Liver (tissue), 9 donors: ENCODE results near the gene RARB. TPM values are rescaled to one million over a fixed set of nuclear protein-coding genes. Genes with fewer than 3 reads are reported as not detected.

ENCODE experiments used
- DNase-seq: peaks from one replicate; pipeline ENCODE4 v3.0.0-alpha.2; 2017; ENCODE audit warnings: low spot score
- H3K27ac ChIP-seq, 2 donors: one replicate each; pipeline ENCODE4 v1.7.0; 2013; ENCODE audit warnings: inconsistent platforms in 2 of 2, low read length in 2 of 2, control low read depth in 1 of 2, low read depth in 1 of 2, mild to moderate bottlenecking in 1 of 2
- H3K27me3 ChIP-seq, 4 donors: one replicate each; pipeline versions ENCODE4 v1.6.1 to v1.7.0; 2013; ENCODE audit warnings: low read length in 3 of 4, inconsistent platforms in 1 of 4, mild to moderate bottlenecking in 1 of 4, moderate library complexity in 1 of 4; ENCODE audit not compliant: control insufficient read depth in 4 of 4, insufficient read depth in 4 of 4
- H3K36me3 ChIP-seq, 4 donors: one replicate each; pipeline versions ENCODE4 v1.6.1 to v1.7.0; 2013; ENCODE audit warnings: low read length in 3 of 4, mild to moderate bottlenecking in 3 of 4, low read depth in 1 of 4, moderate library complexity in 1 of 4; ENCODE audit not compliant: control insufficient read depth in 4 of 4, insufficient read depth in 3 of 4
- H3K4me1 ChIP-seq, 4 donors: one replicate each; pipeline versions ENCODE4 v1.6.1 to v1.7.0; 2013; ENCODE audit warnings: low read length in 3 of 4, mild to moderate bottlenecking in 3 of 4, moderate library complexity in 1 of 4; ENCODE audit not compliant: control insufficient read depth in 4 of 4, insufficient read depth in 4 of 4
- H3K4me3 ChIP-seq, 3 donors: one replicate each; pipeline versions ENCODE4 v1.6.1 to v1.7.0; 2013; ENCODE audit warnings: low read length in 3 of 3, control low read depth in 1 of 3, low read depth in 1 of 3, mild to moderate bottlenecking in 1 of 3
- H3K9ac ChIP-seq, 2 donors: one replicate each; pipeline ENCODE4 v1.7.0; 2013; ENCODE audit warnings: low read length in 2 of 2, mild to moderate bottlenecking in 2 of 2, moderate library complexity in 2 of 2, control low read depth in 1 of 2, low read depth in 1 of 2
- H3K9me3 ChIP-seq, 4 donors: one replicate each; pipeline versions ENCODE4 v1.6.1 to v1.7.0; 2013; ENCODE audit warnings: low read length in 3 of 4; ENCODE audit not compliant: control insufficient read depth in 4 of 4
- EGR1 ChIP-seq, 2 donors: IDR thresholded peaks; 2 replicates each; pipeline ENCODE4 v1.6.1; 2016 to 2018; ENCODE audit warnings: antibody characterized with exemption in 2 of 2, low read depth in 2 of 2
- FOXA1 ChIP-seq: IDR thresholded peaks from 2 replicates; pipeline ENCODE4 v1.6.1; 2016; ENCODE audit warnings: antibody characterized with exemption
- HNF4A ChIP-seq, 2 donors: conservative IDR thresholded peaks; 2 replicates each; pipeline ENCODE4 v1.6.1; 2016; ENCODE audit warnings: antibody characterized with exemption in 2 of 2, mild to moderate bottlenecking in 2 of 2
- HNF4G ChIP-seq: IDR thresholded peaks from 2 replicates; pipeline ENCODE4 v1.6.1; 2016; ENCODE audit warnings: antibody characterized with exemption
- JUND ChIP-seq, 2 donors: IDR thresholded peaks; 2 replicates each; pipeline ENCODE4 v1.6.1; 2016; ENCODE audit warnings: antibody characterized with exemption in 2 of 2
- NR2F2 ChIP-seq: IDR thresholded peaks from 2 replicates; pipeline ENCODE4 v1.6.1; 2016; ENCODE audit warnings: antibody characterized with exemption
- RXRA ChIP-seq, 2 donors: IDR thresholded peaks; 2 replicates each; pipeline ENCODE4 v1.6.1; 2017 to 2018; ENCODE audit warnings: antibody characterized with exemption in 2 of 2, mild to moderate bottlenecking in 1 of 2
- SP1 ChIP-seq: IDR thresholded peaks from 2 replicates; pipeline ENCODE4 v1.6.1; 2018; ENCODE audit warnings: antibody characterized with exemption, mild to moderate bottlenecking
- TAF1 ChIP-seq: conservative IDR thresholded peaks from 2 replicates; pipeline ENCODE4 v1.6.1; 2016; ENCODE audit warnings: antibody characterized with exemption, mild to moderate bottlenecking
- YY1 ChIP-seq: IDR thresholded peaks from 2 replicates; pipeline ENCODE4 v1.6.1; 2016; ENCODE audit warnings: antibody characterized with exemption, mild to moderate bottlenecking
- WGBS: extraction: QIAGEN DNeasy Blood & Tissue Kit; methylation state at CpG from one replicate; pipeline ENCODE4 v1.1.7; 2013; 5-methylcytosine and 5-hydroxymethylcytosine counted together
- polyA plus RNA-seq, 2 donors: library from polyadenylated mRNA; stranded (reverse) in 1 of 2; unstranded in 1 of 2; fragments of 200-250 nt in 1 of 2; fragments of >200 nt in 1 of 2; fragmentation: Nextera tagmentation in 1 of 2; extraction: Ambion mirVana in 1 of 2; gene quantifications; one replicate each; pipeline versions ENCODE4 v1.2.1 to v1.2.3, GENCODE V29; 2013 to 2015
- total RNA-seq, 2 donors: library from RNA; depleted of rRNA; stranded (reverse); fragments of >200 nt; gene quantifications; one replicate each; pipeline ENCODE4 v1.2.3, GENCODE V29; 2014
- TF ChIP-seq, protein P1 (sequence below): IDR thresholded peaks from 2 replicates; pipeline ENCODE4 v1.6.1; 2016; ENCODE audit warnings: antibody characterized with exemption, mild to moderate bottlenecking
- TF ChIP-seq, protein P2 (sequence below): fragments of 150-350 bp; IDR thresholded peaks from 2 replicates; pipeline ENCODE4 v1.5.1; 2017; ENCODE audit warnings: improper control_type of control experiment, low read depth, low read length; ENCODE audit not compliant: missing input control
- TF ChIP-seq, protein P3 (sequence below): IDR thresholded peaks from 2 replicates; pipeline ENCODE4 v1.6.1; 2016; ENCODE audit warnings: antibody characterized with exemption
- donor health status: healthy.
- donor health status: healthy.
- donor health status: healthy.
- donor health status: healthy.
- donor health status: healthy.

Gene RARB
- total and polyA plus RNA-seq, 4 donors, result 2.1 to 3.3 (median 2.3) TPM

DNA sequence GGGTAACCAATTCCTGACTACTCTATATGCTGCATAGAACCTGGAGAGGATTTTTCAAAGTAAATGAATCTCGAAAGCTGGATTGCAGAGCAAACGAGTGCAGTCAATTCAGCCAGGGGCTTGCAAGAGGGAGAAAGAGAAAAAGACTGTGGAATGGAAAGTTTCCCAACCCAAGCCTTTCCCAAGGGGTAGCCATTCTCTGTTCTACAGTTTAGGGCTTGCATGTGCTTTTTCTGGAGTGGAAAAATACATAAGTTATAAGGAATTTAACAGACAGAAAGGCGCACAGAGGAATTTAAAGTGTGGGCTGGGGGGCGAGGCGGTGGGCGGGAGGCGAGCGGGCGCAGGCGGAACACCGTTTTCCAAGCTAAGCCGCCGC is 511 bp upstream of the RARB start (continued):
- TF ChIP-seq, protein P1, sequence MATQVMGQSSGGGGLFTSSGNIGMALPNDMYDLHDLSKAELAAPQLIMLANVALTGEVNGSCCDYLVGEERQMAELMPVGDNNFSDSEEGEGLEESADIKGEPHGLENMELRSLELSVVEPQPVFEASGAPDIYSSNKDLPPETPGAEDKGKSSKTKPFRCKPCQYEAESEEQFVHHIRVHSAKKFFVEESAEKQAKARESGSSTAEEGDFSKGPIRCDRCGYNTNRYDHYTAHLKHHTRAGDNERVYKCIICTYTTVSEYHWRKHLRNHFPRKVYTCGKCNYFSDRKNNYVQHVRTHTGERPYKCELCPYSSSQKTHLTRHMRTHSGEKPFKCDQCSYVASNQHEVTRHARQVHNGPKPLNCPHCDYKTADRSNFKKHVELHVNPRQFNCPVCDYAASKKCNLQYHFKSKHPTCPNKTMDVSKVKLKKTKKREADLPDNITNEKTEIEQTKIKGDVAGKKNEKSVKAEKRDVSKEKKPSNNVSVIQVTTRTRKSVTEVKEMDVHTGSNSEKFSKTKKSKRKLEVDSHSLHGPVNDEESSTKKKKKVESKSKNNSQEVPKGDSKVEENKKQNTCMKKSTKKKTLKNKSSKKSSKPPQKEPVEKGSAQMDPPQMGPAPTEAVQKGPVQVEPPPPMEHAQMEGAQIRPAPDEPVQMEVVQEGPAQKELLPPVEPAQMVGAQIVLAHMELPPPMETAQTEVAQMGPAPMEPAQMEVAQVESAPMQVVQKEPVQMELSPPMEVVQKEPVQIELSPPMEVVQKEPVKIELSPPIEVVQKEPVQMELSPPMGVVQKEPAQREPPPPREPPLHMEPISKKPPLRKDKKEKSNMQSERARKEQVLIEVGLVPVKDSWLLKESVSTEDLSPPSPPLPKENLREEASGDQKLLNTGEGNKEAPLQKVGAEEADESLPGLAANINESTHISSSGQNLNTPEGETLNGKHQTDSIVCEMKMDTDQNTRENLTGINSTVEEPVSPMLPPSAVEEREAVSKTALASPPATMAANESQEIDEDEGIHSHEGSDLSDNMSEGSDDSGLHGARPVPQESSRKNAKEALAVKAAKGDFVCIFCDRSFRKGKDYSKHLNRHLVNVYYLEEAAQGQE, result no peak

DNA sequence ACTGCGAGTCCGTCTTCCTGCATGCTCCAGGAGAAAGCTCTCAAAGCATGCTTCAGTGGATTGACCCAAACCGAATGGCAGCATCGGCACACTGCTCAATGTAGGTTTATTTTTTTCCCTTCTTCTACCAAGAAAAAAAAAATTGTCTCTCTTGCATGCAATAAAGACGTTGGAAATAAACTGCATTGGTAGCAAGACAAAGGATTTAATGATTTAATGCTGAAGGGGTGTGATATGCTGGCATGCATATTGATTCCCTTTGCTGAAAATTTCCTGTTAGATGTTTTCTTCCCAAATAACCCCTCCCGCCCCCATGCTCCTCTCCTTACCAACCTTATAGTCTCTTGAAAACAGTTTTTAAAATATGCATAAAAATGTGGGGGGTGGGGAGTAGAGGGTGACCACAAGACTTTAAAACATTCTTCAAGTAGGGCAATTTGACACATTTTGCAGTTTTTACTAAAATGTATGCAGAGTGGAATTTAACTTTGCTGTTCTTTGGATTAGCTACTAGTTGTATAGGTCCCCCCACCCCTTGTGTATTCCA is 799 bp downstream of the RARB start:
- WGBS, result 7% methylated on average over 6 of the region's 6 CpGs
- TF ChIP-seq JUND (IDR thresholded peaks at IDR 0.05) (no peak), YY1 (no peak), HNF4G (no peak), HNF4A (conservative IDR thresholded peaks at IDR 0.05) (no peak)
- Histone ChIP-seq H3K36me3 (no peaks in the 10 kb centered on the region), H3K27ac (peak overlapping the region; percentile 96 to 99), H3K9me3 (no peaks in the 10 kb centered on the region), H3K4me1 (peaks cover 0 to 19% (median 14%) of the 10 kb centered on the region in 4 donors), H3K27me3 (no peaks in the 10 kb centered on the region), H3K4me3 (peak overlapping the region; percentile 57 to 98 (median 90)), H3K9ac (peak overlapping the region; percentile 76 to 97)
- DNase-seq, result no peak

DNA sequence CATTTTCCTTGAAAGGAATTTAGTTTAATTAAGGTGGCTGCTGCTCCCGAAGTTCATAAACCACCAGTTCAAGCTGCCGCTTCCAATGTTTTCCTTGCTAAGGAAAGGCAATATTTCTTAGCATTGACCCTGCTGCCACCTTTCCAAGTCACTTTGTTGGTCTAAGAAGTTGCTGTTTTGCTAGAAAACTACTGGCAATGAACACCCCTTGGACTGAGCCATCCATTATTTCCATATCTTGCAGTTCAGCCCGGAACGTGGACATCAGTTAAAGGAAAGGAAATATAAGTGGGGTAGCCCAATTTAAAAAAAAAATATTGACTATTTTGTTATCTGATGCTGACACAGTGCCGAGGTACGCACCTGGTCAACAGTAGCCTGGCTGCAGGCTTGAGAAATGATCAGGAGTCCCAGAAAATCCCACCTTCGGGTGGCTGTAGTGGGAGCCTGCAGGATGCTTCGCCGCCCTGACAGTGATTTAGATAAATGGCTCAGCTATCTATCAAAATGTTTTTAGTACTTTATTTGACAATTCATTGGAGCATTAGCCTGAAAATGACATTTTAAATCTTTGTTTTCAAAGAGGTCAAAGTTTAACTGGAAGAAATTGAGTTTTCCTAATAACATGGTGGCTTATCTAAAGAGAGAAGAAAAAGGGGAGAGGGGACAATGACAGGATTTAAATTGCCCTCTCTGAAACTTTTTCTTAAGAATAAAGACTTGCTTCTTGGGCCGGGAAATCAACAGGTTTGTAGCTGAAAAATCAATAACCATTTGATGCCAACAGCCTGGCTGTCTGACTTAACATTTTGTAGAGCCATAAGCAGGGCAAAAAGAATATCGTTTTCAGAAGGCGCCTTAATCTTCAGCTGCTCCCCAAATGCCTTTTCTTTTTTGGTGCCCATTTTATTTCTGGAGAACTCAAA is 1.6 kb downstream of the RARB start:
- no peaks in the 10 kb centered on the region for H3K9me3 ChIP-seq
- H3K9ac ChIP-seq, result peak overlapping the region; percentile 76 to 82
- WGBS, result 18% methylated on average over 12 of the region's 12 CpGs
- peak overlapping the region; percentile 96 to 99 for H3K27ac ChIP-seq
- DNase-seq, result no peak
- TF ChIP-seq EGR1 (IDR thresholded peaks at IDR 0.05; ENCODE audit: low read depth in 2 of 2), result no peak
- TF ChIP-seq, protein P1, result no peak
- peak; percentile 44 for TF ChIP-seq YY1
- TF ChIP-seq, protein P2, sequence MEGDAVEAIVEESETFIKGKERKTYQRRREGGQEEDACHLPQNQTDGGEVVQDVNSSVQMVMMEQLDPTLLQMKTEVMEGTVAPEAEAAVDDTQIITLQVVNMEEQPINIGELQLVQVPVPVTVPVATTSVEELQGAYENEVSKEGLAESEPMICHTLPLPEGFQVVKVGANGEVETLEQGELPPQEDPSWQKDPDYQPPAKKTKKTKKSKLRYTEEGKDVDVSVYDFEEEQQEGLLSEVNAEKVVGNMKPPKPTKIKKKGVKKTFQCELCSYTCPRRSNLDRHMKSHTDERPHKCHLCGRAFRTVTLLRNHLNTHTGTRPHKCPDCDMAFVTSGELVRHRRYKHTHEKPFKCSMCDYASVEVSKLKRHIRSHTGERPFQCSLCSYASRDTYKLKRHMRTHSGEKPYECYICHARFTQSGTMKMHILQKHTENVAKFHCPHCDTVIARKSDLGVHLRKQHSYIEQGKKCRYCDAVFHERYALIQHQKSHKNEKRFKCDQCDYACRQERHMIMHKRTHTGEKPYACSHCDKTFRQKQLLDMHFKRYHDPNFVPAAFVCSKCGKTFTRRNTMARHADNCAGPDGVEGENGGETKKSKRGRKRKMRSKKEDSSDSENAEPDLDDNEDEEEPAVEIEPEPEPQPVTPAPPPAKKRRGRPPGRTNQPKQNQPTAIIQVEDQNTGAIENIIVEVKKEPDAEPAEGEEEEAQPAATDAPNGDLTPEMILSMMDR, result no peak
- peak; percentile 7 to 20 for TF ChIP-seq HNF4A (conservative IDR thresholded peaks at IDR 0.05)
- TF ChIP-seq NR2F2, result peak; percentile 31
- TF ChIP-seq FOXA1, result no peak
- no peak for TF ChIP-seq JUND (IDR thresholded peaks at IDR 0.05)
- TF ChIP-seq, protein P3, sequence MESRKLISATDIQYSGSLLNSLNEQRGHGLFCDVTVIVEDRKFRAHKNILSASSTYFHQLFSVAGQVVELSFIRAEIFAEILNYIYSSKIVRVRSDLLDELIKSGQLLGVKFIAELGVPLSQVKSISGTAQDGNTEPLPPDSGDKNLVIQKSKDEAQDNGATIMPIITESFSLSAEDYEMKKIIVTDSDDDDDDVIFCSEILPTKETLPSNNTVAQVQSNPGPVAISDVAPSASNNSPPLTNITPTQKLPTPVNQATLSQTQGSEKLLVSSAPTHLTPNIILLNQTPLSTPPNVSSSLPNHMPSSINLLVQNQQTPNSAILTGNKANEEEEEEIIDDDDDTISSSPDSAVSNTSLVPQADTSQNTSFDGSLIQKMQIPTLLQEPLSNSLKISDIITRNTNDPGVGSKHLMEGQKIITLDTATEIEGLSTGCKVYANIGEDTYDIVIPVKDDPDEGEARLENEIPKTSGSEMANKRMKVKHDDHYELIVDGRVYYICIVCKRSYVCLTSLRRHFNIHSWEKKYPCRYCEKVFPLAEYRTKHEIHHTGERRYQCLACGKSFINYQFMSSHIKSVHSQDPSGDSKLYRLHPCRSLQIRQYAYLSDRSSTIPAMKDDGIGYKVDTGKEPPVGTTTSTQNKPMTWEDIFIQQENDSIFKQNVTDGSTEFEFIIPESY, result no peak
- TF ChIP-seq RXRA (IDR thresholded peaks at IDR 0.05), result peak in 1 of 2 donors; percentile 7
- no peak for TF ChIP-seq SP1
- no peak for TF ChIP-seq TAF1
- H3K27me3 ChIP-seq, result no peaks in the 10 kb centered on the region
- H3K36me3 ChIP-seq, result no peaks in the 10 kb centered on the region
- peak overlapping the region; percentile 57 to 98 (median 90) for H3K4me3 ChIP-seq
- H3K4me1 ChIP-seq, result peaks cover 0 to 19% (median 14%) of the 10 kb centered on the region in 4 donors
